Stimulated activated CD4-positive, alpha-beta T cell treated with anti-CD3 and anti-CD28 coated beads, Interleukin-4, amount 100 ng/mL, for 4 hours (primary cell): ENCODE measurements around the gene MYH16.
"Not testable (repeated sequence)": the region's sequence is repeated elsewhere in the genome, so short reads cannot be mapped to it uniquely, and the experiment has no call there.

Experiments
- DNase-seq, 2 experiments: peaks; one replicate each; pipeline ENCODE4 v3.0.0-alpha.2; 2020

The MYH16 gene

GRCh38 chr7:99260395-99260794 lies 12.2 kb upstream of the MYH16 start:
- DNase-seq, result no peak

DNA sequence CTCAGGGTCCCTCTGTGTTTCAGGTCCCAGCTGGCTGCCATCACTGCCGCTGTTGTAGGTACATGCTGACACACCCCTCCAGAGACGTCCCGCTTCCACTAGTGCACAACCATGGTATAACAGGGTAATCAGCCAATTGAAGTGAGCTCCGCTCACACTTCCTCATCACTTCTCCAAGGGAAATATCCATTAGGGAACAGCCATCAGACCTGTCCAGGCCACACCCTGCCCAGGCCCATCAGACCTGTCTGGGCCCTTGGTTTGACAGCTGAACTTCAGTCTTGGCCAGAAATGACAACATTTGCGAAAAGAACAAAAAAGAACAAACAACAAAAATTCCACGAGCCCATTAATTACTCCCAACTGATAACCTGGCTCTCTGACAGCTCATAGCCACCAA lies 11.0 kb upstream of the MYH16 start:
- DNase-seq, result no peak

GRCh38 chr7:99265848-99266480 lies 6.7 kb upstream of the MYH16 start:
- no peak for DNase-seq

- DNase-seq, result no peak
Observed at GRCh38 chr7:99267481-99267840, 5.2 kb upstream of the MYH16 start.

DNA sequence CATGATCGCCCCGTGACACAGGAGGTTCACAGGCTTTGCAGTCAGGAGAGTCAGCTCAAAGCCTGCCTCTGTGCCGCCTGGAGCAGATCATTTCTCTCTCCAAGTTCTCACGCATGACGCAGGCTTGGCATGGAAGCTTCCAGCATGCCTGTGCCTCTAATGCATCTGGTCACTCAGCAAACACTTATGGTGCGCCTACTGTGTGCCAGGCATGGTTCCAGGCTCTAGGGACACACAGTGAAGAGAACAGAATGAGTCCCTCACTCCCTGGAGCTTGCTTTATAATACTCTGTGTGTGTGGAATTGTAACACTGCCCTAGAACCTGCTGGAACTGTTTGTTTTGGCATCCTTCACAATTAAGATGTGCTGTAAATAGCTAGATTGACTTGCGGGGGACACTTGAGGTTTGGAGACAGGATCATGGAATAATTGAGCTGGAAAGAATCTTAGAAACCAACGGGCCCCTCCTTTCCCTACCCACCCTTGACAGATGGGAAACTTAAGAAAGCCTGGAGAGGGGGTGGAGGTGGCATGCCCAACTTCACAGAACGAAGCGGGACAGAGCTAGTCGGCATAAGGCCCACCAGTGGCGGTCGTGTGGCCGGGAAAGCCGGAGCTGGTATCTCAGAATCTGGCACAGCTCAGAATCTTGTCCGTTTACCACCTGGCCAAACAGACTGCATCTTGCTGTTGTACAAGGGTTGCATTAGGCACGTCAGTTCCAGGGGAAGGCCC lies 4.6 kb upstream of the MYH16 start:
- DNase-seq, result no peak

GRCh38 chr7:99268577-99268908 lies 4.1 kb upstream of the MYH16 start:
- DNase-seq, result no peak

DNA sequence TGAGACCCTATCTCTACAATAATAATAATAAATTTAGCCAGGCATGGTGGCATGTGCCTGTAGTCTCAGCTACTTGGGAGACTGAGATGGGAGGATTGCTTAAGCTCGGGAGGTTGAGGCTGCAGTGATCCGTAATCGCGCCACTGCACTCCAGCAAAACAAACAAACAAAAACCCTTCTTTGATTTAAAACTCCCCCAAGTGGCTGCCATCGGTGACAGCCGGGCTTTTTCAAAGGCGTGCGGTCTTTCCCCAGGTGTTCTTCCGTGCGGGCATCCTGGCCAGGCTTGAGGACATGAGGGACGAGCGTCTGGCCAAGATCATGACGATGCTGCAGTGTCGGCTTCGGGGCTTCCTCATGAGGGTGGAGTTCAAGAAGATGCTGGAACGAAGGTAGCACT lies 1.9 kb upstream of the MYH16 start:
- no peak for DNase-seq

- DNase-seq, result not testable (repeated sequence)
Observed at GRCh38 chr7:99273561-99273960, 922 bp downstream of the MYH16 start.

GRCh38 chr7:99274908-99275307 lies 2.3 kb downstream of the MYH16 start:
- not testable (repeated sequence) for DNase-seq

GRCh38 chr7:99275496-99275895 lies 2.9 kb downstream of the MYH16 start:
- no peak for DNase-seq

GRCh38 chr7:99278180-99278579 lies 5.5 kb downstream of the MYH16 start:
- DNase-seq, result no peak

GRCh38 chr7:99284165-99284564 lies 11.5 kb downstream of the MYH16 start:
- not testable (repeated sequence) for DNase-seq

DNA sequence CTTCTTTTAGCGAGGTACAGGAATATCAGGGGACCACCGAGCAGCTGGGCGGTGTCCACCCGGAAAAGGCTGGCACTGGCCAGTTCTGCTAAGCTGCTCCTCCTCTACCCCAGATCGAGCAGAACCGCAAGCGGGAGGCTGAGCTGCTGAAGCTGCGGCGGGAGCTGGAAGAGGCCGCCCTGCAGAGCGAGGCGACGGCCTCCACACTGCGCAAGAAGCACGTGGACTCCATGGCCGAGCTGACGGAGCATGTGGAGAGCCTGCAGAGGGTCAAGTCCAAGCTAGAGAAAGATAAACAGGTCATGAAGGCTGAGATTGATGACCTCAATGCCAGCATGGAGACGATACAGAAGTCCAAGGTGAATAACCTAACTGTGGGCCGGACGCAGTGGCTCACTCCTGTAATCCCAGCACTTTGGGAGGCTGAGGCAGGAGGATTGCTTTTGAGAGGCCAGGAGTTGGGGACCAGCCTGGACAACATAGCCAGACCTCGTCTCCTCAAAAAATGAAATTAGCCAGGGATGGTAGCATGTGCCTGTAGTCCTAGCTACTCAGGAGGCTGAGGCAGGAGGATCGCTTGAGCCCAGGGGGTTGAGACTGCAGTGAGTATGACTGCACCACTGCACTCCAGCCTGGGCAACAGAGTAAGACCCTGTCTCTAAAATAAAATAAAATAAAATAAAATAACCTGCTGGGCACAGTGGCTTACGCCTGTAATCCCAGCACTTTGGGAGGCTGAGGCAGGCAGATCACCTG lies 15.3 kb downstream of the MYH16 start:
- no peak for DNase-seq

DNA sequence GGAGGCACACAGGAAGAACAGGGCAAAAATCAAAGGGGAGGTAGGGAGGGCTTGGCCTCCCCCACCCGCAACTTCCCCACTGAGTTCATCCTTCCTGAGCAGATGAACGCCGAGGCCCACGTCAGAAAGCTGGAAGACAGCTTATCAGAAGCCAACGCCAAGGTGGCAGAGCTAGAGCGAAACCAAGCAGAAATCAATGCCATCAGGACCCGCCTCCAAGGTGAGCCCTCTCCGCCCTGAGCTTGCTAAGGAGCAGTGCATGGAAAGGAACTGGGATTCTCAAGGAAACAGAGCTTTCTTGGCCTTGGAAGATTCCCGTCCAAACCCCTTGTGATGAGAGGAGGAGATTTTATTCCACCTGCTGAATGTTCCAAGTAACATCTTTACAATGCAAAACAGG lies 16.5 kb downstream of the MYH16 start:
- DNase-seq, result no peak

DNA sequence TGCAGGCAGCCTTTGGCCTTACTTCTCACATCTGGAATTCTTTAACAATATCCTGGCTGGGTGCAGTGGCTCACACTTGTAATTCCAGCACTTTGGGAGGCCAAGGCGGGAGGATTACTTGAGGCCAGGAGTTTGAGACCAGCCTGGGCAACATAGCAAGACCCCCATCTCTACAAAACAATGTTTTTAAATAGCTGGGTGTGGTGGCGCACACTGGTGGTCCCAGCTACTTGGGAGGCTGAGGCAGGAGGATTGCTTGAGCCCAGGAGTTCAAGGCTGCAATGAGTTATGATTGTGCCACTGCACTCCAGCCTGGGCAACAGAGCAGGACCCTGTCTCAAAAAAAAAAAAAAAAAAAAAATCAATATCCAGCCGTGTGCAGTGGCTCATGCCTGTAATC lies 17.5 kb downstream of the MYH16 start:
- not testable (repeated sequence) for DNase-seq

- no peak for DNase-seq
Observed at GRCh38 chr7:99290980-99291607, 18.5 kb downstream of the MYH16 start.

- DNase-seq, result no peak
Observed at GRCh38 chr7:99292127-99292526, 19.5 kb downstream of the MYH16 start.

DNA sequence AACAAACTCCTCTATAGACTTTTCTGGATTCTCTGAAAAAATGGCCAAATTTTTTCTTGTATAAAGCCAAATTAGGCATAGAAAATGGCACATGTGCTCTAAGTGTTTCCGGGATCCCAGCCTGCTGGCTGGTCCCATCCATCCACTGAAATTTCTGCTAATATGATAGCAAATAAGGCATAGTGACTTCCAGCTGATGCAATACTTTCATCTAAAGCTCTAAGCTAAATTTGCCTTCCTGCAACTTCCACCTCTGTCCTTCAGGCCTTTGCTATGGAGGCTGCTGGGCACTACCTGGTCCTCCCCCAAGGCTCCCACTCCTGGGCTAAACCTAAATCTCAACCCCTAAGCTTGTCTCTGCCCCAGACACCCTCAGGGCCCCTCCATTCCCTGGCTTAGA lies 20.5 kb downstream of the MYH16 start:
- no peak for DNase-seq

DNA sequence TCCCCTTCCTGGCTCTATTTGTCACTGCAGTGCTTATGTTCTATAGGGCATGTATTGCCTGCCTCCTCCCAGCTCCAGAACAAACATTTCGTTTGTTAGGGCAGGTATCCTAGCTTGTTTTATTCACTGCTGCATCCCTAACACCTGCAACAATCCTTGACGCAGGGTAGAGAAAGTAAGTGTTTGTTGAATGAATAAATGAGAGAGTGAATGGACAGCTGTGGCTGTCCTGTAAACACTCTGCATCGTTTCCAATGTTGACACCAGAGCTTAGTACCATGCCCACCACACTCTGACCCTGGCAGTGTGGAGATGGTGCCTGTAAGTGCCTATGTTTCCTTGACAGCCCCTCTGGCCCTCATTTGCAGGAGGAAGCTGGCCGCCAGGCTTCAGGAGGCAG lies 21.0 kb downstream of the MYH16 start:
- DNase-seq, result no peak

DNA sequence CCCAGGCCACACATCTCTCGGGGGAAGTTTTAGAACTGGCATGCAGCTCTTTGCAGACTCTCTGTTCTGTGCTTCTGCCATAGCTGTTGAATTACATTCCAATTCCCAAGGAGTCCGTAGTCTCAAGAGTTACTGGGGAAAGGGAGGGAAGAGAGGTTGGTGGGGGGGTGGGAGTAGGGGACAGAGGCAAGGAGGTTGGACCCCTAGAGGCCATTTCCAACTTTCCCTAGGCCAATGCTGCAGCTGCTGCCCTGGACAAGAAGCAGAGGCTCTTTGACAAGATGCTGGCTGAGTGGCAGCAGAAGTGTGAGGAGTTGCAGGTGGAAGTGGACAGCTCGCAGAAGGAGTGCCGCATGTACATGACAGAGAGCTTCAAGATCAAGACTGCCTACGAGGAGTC lies 23.8 kb downstream of the MYH16 start:
- no peak for DNase-seq

DNA sequence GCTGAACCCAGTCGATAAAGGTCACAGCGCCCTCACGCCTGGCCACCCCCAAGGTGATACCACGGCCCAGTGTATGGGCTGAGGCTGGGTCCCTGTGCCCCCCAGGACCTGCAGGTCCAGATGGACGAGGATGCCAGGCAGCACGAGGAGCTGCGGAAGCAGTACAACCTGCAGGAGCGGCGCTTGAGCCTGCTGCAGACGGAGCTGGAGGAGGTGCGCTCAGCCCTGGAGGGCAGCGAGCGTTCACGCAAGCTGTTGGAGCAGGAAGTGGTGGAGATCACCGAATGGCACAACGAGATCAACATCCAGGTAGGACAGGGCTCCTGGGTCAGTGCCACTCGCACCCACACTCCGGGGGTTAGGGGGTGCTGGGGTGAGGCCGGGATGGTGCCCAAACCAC lies 28.9 kb downstream of the MYH16 start:
- no peak for DNase-seq

- DNase-seq, result no peak
Observed at GRCh38 chr7:99305473-99306260, 33.0 kb downstream of the MYH16 start.

GRCh38 chr7:99308461-99309074 lies 35.9 kb downstream of the MYH16 start:
- no peak for DNase-seq
